Heart right ventricle (tissue), 16 donors: ENCODE data around the gene SKAP2. TPM values are rescaled to one million over a fixed set of nuclear protein-coding genes. Genes with fewer than 3 reads are reported as not detected.

Source experiments
- ATAC-seq, 8 donors: fragments of 200-7000 bp; cut with Tn5 transposase; one replicate each; pipeline ENCODE4 v1.9.1; 2020; ENCODE audit warnings: mild to moderate bottlenecking in 8 of 8, moderate library complexity in 8 of 8, moderate number of reproducible peaks in 1 of 8
- DNase-seq, 2 donors: peaks; one replicate each; pipeline ENCODE4 v3.0.0-alpha.2; 2020
- H3K27ac ChIP-seq, 10 donors: fragments of 200-600 bp; sonication (generic) in 2 of 10; one replicate each; pipeline versions ENCODE4 v1.5.0 to v1.8.0; 2020 to 2022; ENCODE audit warnings: mild to moderate bottlenecking in 3 of 10
- H3K27me3 ChIP-seq, 7 donors: fragments of 200-600 bp; one replicate each; pipeline ENCODE4 v1.8.0; 2021 to 2022; ENCODE audit warnings: mild to moderate bottlenecking in 2 of 7
- H3K36me3 ChIP-seq, 9 donors: fragments of 200-600 bp; sonication (generic) in 1 of 9; one replicate each; pipeline versions ENCODE4 v1.5.0 to v1.8.0; 2020 to 2022; ENCODE audit warnings: mild to moderate bottlenecking in 2 of 9
- H3K4me1 ChIP-seq, 9 donors: fragments of 200-600 bp; sonication (generic) in 1 of 9; one replicate each; pipeline versions ENCODE4 v1.5.0 to v1.8.0; 2020 to 2022; ENCODE audit warnings: mild to moderate bottlenecking in 4 of 9
- H3K4me3 ChIP-seq, 10 donors: fragments of 200-600 bp; sonication (generic) in 2 of 10; one replicate each; pipeline versions ENCODE4 v1.5.0 to v1.8.0; 2020 to 2022; ENCODE audit warnings: mild to moderate bottlenecking in 7 of 10, moderate library complexity in 2 of 10
- H3K9me3 ChIP-seq, 11 donors: fragments of 200-600 bp in 10 of 11; sonication (generic) in 2 of 11; one replicate each; pipeline versions ENCODE4 v1.5.0 to v1.8.0; 2013 to 2022; ENCODE audit warnings: mild to moderate bottlenecking in 2 of 11, control low read depth in 1 of 11, moderate library complexity in 1 of 11
- WGBS, 2 donors: extraction: QIAGEN DNeasy Blood & Tissue Kit; methylation state at CpG; one replicate each; pipeline ENCODE4 v1.1.7; 2013; ENCODE audit warnings: inconsistent platforms in 1 of 2; 5-methylcytosine and 5-hydroxymethylcytosine counted together
- intact Hi-C, 10 donors: fragments of 100-400 bp; cut with DNase I; formaldehyde crosslinking; loops; one replicate each; pipeline versions ENCODE4 v1.11.1 to v1.14.2; 2022
- polyA plus RNA-seq, 2 donors: library from polyadenylated mRNA; stranded (reverse); fragments of 200-250 nt; gene quantifications; one replicate each; pipeline ENCODE4 v1.2.3, GENCODE V29; 2013
- total RNA-seq, 10 donors: library from RNA; stranded (reverse); fragmentation: NEBNext Ultra II Directional in 3 of 10; extraction: Animal tissue kit (Norgen Biotek cat#: 25700) in 3 of 10; gene quantifications; one replicate each; pipeline versions ENCODE4 v1.2.1 to v1.2.4, GENCODE V29; 2021 to 2023
- TF ChIP-seq, protein P1 (sequence below), 9 donors: fragments of 200-600 bp; sonication (generic) in 2 of 9; IDR thresholded peaks; one replicate each; pipeline versions ENCODE4 v1.5.0 to v1.8.0; 2021 to 2022; ENCODE audit warnings: antibody characterized with exemption in 9 of 9, mild to moderate bottlenecking in 5 of 9, moderate library complexity in 1 of 9
- donor health status: Arrhythmogenic right ventricular cardiomyopathy.
- donor health status: ischemic (EF 13 %, LVEDD 7.1; RV severe dilation, severe dysfunction).
- donor health status: healthy with polysubstance abuse.
- donor health status: DM: no; HTN: yes; CAD: no.
- donor health status: DM: no; HTN: no; CAD: no.
- donor health status: ischemic (EF 25% LVEDD 6.9; RV normal size, moderate dysfunction).
- donor health status: ischemic (EF 25% LVEDD 5.7; RV mildly dilated, moderate dysfunction).
- donor health status: healthy.
- donor health status: DM: yes; HTN: yes; CAD: no.
- donor health status: Ischemic cardiomyopathy.
- donor health status: ischemic (EF 35%, LVEDD 5.7; RV mildly dilated, moderate dysfunction).
- donor health status: nonischemic (EF 11% LVEDD 7.7; RV severe dilation, severe dysfunction).
- donor health status: DM: yes; HTN: yes; CAD: no.
- donor health status: PGD.
- donor health status: ischemic (EF 29% LVEDD 5.4; RV normal size, mild dysfunction).
- donor health status: nonischemic (EF 23%, LVEDD 6.1; RV moderate dilation, normal function).

The SKAP2 gene
- total and polyA plus RNA-seq, 12 donors, result 1.9 to 12.3 (median 4.6) TPM

DNA sequence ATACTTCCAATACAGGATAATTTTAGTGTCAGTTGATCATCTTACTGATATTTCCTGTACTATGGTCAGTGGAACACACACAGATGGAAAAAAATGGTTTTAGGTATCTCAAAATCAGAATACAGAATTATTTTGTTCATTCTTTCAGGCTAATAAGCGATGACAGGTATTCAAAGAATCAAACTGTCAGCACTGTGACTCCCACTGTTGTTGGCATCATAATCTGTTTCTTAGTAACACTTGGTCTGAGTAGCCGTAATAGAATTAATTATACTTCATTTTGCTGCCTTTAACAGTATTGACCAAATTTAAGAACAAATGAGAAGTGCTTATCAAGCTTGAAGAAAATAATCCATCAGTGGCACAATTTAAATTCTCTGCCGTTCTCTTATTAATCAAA is 215.0 kb downstream of the SKAP2 start:
- TF ChIP-seq, protein P1, sequence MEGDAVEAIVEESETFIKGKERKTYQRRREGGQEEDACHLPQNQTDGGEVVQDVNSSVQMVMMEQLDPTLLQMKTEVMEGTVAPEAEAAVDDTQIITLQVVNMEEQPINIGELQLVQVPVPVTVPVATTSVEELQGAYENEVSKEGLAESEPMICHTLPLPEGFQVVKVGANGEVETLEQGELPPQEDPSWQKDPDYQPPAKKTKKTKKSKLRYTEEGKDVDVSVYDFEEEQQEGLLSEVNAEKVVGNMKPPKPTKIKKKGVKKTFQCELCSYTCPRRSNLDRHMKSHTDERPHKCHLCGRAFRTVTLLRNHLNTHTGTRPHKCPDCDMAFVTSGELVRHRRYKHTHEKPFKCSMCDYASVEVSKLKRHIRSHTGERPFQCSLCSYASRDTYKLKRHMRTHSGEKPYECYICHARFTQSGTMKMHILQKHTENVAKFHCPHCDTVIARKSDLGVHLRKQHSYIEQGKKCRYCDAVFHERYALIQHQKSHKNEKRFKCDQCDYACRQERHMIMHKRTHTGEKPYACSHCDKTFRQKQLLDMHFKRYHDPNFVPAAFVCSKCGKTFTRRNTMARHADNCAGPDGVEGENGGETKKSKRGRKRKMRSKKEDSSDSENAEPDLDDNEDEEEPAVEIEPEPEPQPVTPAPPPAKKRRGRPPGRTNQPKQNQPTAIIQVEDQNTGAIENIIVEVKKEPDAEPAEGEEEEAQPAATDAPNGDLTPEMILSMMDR (IDR thresholded peaks at IDR 0.05), result no peak
- DNase-seq (no peak), ATAC-seq (no peak)
- H3K27ac ChIP-seq, result no peak overlapping the region
- H3K4me1 ChIP-seq, result peaks cover 0 to 7% (median 7%) of the 10 kb centered on the region in 9 donors
- no peak overlapping the region for H3K4me3 ChIP-seq
- intact Hi-C loops, result no loop called here
- 76 to 81% methylated on average over 3 of the region's 3 CpGs for WGBS, 2 donors
- H3K9me3 ChIP-seq, result no peaks in the 10 kb centered on the region
- no peaks in the 10 kb centered on the region for H3K36me3 ChIP-seq
- peaks cover 0 to 13% (median under 1%) of the 10 kb centered on the region in 7 donors for H3K27me3 ChIP-seq

DNA sequence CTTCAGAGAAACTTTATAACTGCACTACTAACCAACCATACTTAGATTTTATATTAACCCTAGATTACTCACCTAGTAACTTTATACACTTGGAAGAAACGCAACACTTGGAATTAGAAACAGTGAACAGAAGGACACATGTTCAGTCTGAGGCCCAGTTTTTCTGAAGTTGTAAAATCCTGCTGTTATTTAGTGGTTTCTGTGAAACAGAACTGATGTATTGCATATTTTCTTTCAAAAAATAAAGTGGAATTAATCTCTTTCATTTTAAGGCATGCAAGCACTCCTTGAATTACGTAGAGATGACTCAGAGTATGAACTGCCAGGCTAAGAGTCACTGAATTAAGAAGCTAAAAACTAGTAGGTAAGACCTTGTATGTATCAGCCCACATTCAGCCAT is 215.8 kb downstream of the SKAP2 start:
- 82 to 88% methylated on average over 2 of the region's 2 CpGs for WGBS, 2 donors
- TF ChIP-seq, protein P1 (IDR thresholded peaks at IDR 0.05), result no peak
- ATAC-seq (no peak), DNase-seq (no peak)
- Histone ChIP-seq H3K27me3 (peaks cover 0 to 9% (median 0%) of the 10 kb centered on the region in 7 donors), H3K27ac (no peak overlapping the region), H3K4me1 (peaks cover 0 to 2% (median 0%) of the 10 kb centered on the region in 9 donors), H3K36me3 (no peaks in the 10 kb centered on the region), H3K4me3 (no peak overlapping the region), H3K9me3 (no peaks in the 10 kb centered on the region)
- intact Hi-C loops, result no loop called here

DNA sequence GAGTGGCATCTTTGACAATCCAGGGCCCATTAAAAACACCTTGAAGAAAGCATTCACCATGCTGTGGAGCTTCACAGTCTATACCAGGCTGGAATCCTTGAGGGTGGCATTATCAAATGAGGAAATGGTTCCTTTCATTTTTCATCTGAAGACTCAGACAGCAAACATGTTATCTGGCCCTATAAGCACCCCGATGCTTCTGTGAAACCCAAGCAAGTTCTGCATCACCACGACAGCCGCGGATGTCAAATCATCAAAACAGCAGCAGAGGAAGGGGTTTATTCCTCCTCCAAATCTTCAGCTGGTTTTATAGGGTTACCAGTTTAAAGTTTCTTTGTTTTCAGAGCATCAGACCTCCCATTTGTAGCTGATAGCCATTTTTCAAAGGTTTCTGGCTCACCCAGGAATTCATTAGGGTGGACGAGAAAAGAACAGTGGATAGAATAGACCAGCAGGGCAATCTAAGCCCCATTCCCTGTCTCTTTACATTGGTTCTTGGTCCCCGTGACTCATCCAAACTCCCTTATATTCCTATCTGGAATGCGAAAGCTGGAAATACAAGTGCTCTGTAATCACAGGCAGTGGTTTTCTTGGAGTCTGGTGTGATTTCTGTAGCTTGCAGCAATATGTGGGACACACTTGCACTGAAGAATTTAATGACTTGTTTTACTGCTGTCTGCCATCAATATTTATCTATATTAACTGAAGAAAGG is 217.9 kb downstream of the SKAP2 start:
- no peak for ATAC-seq
- WGBS, 2 donors, result 78 to 84% methylated on average over 7 of the region's 7 CpGs
- TF ChIP-seq, protein P1 (IDR thresholded peaks at IDR 0.05), result no peak
- Histone ChIP-seq H3K9me3 (no peaks in the 10 kb centered on the region), H3K27ac (no peak overlapping the region), H3K36me3 (no peaks in the 10 kb centered on the region), H3K4me1 (no peaks in the 10 kb centered on the region), H3K27me3 (peaks cover 0 to 9% (median 0%) of the 10 kb centered on the region in 7 donors), H3K4me3 (no peak overlapping the region)
- intact Hi-C loops, result no loop called here
- no peak for DNase-seq

DNA sequence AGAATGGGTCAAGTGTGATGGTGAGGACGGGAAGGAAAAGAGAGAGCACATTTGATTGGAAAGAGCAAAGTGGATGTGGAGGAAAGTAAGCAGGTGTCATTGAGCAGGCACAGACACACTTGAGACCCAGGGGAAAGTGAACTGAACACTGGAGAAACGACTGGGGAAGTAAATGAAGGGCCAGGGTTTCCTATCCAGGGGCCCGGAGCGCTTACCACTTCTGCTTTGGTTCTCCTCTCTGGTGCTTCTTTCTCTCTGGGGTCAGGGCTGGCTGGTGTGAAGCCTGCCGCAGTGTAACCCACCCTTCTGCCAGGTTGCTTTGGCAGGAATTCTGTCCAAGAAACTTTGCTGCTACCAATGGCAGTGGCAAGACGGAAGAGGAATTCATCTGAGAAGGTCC is 219.3 kb downstream of the SKAP2 start:
- no peaks in the 10 kb centered on the region for H3K9me3 ChIP-seq
- intact Hi-C loops, result no loop called here
- no peak for DNase-seq
- H3K4me1 ChIP-seq, result no peaks in the 10 kb centered on the region
- H3K27ac ChIP-seq, result no peak overlapping the region
- ATAC-seq, result no peak
- H3K4me3 ChIP-seq, result no peak overlapping the region
- H3K27me3 ChIP-seq, result peaks cover 0 to 6% (median 0%) of the 10 kb centered on the region in 7 donors
- no peaks in the 10 kb centered on the region for H3K36me3 ChIP-seq
- 79 to 80% methylated on average over 6 of the region's 6 CpGs for WGBS, 2 donors
- TF ChIP-seq, protein P1 (IDR thresholded peaks at IDR 0.05), result no peak
